ENCODE results near the gene HMX1. TPM values are rescaled to one million over a fixed set of nuclear protein-coding genes. Genes with fewer than 3 reads are reported as not detected.

The HMX1 gene
- polyA plus RNA-seq, 3 donors = not detected

DNA sequence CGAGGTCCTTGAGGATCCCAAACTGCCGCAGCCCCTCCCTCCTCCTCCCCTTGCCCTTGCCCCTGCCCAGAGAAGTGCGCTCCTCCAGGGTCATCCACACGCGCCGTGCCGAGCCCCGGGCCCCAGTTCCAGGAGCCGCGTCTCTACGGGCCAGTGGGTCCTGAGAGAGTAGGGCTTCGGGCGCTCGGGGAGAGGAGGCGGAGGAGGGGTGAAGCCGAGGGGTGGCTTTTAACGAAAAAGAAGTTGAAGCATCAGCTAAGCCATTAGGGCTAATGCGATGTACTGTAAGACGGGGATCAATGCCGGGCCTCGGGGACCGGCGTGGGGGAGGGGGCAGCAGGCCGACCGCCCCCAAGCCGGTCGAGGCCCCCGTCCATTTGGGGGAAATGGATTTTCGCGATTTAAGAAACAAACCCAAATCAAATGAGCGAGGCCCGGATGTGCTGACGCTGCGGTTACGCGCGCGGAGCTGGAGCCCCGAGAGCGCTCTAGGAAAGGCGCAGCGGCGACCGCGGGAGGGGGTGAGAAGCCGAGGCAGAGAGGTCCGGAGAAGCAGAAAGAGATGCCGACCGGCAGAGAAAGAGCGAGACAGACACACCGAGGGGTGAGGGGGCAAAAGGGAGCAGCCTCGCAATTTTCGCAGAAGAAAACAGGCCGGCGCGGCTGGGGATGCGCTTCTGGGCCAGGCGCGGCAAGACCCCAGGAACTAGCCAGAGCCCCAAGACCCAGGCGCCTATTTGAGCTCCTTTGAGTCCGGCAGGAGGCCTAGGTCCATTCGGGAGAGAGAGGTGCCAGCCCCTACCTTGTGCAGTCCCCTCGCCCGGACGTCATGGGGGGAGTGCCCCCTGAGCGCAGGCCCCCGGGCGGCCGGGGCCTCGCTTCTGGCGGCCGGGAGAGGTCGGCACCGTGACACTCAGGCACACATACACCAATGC is 13.6 kb downstream of the HMX1 start:
- no peak for DNase-seq (ENCODE audit: low read depth in 3 of 3, low spot score in 2 of 3)

DNA sequence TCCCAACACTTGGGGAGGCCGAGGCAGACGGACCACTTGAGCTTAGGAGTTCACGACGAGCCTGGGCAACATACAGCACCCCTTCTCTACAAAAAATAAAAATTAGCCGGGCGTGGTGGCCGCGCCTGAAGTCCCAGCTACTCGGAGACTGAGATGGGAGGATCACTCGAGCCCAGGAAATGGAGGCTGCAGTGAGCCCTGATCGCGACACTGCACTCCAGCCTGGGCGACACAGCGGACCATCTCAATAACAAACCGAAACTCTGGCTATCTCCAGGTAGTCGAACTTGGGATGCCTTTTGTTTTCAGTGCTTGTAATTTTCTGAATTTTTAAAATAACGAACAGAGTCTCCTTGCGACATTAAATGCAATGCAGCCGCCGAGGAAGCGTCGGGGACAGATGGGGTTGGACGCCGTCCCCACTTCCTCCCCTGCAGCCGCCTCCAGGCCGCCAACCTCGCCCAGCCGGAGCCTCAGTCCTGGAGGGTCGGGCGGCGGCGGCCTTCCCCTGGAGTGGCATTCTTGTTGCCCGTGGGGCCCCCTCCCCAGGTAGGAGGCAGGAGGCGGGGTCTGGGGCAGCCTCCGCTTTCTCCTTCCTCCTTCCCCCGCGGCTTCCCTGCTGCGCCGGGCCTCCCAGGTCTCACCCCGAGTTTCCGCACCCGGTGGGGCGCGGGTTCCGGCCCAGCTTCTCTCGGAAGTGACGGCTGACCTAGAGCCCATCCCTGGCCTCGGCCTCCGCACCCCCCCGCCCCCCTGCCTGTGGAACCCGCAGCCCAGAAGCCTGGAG is 14.6 kb downstream of the HMX1 start:
- DNase-seq (ENCODE audit: low read depth in 3 of 3, low spot score in 2 of 3) = no peak

DNA sequence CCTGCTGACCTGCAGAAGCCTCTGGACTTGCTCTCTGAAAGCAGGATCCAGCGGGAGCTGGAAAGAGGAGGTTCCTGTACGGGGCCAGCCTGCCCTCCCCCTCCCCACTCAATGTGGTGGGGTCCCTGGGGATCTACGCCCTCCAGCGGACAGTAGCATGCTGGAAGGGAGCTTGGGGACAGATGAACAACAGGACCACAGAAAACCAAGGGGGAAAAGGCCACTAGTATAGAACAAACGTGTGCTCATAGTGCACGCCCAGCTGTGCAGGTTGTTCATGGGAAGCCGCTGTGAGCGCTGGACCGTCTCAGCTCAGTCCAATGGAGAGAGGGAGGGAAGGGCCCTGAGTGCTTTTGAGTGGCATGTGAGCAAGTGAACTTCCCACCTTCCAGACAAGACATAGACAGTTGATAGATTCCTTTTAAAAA is 15.8 kb downstream of the HMX1 start:
- no peak for DNase-seq (ENCODE audit: low read depth in 3 of 3, low spot score in 2 of 3)

DNA sequence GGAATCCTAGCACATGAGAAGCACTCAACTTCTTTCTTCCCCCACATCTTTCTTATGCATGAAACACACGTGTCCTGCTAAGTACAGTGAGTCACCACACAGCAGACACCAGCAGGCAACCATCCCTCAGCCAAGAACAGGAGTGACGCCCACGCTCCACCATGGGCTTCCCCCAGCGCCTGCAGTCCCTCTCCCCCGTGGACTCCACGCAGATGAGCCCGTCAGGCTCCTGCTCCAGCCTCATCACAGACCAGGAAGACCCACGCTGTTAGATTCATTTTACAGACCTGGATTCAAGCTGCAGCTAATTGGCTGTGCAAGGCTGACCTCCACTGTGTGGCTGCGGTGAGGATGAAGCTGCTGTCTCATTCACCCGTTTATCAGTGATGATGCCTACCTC is 16.7 kb downstream of the HMX1 start:
- DNase-seq (ENCODE audit: low read depth in 3 of 3, low spot score in 2 of 3) = no peak

DNA sequence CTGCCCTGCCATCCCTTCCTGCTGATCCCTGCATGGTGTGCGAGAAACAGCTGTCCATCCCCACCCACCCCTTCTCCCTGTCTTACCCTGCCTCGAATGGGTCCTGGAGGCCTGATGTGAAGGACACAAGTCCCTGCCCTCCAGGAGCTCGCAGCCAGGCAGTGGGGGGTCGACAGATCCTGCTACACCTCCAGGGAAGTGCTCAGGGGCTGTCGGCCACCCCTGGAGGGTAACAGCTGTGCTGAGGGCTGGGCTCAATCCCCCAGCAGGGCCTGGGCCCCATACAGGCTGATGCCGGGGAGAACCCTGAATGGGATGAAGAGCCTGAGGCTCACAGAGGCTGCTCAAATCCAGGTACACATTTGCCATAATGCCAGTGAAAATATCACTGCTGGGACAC is 17.6 kb downstream of the HMX1 start:
- DNase-seq (ENCODE audit: low read depth in 3 of 3, low spot score in 2 of 3) = no peak

DNA sequence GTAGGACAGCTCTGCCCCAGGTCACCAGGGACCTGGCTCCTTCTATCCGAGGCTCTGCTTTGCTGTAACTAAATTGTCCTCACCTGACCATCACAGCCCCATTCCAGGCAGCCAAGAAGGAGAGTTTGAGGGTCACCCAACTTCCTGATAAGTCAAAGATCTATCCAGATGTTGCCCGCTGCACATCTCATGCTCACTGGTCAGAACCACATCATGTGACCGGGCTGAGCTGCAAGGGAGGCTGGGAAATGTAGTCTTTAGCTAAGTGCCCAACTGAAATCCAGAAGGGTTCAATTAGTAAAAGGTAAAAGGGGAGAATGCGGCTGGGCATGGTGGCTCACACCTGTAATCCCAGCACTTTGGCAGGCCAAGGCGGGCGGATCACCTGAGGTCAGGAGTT is 18.4 kb downstream of the HMX1 start:
- DNase-seq (ENCODE audit: low read depth in 3 of 3, low spot score in 2 of 3) = no peak

DNA sequence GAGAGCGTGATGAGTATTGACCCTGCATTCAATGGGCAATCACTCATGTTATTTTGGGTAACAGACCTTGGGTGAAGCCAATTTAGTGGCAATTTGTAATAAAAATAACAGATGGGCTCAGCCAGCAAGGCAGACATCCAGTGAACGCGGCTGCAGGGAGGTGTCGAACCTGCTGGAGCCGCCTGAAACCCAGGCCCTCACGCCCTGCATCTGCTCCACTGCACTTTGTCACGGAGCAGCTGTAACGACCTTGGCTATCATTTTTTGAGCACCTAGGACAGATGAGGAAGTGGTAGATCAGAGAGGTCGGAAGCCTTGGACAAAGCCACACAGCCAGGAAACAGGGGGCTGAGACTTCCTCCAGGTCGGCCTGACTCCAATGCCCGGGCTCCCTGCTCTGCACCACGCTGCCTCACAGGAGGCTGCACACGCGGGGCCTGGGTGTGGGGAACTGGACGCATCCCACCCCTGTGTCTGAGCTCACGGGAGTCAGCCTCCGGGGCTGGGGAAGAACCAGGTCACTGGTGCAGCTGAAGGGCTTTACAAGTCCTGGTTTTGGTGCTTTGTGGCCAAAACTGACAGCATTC is 19.4 kb downstream of the HMX1 start:
- DNase-seq (ENCODE audit: low read depth in 3 of 3, low spot score in 2 of 3) = no peak

DNA sequence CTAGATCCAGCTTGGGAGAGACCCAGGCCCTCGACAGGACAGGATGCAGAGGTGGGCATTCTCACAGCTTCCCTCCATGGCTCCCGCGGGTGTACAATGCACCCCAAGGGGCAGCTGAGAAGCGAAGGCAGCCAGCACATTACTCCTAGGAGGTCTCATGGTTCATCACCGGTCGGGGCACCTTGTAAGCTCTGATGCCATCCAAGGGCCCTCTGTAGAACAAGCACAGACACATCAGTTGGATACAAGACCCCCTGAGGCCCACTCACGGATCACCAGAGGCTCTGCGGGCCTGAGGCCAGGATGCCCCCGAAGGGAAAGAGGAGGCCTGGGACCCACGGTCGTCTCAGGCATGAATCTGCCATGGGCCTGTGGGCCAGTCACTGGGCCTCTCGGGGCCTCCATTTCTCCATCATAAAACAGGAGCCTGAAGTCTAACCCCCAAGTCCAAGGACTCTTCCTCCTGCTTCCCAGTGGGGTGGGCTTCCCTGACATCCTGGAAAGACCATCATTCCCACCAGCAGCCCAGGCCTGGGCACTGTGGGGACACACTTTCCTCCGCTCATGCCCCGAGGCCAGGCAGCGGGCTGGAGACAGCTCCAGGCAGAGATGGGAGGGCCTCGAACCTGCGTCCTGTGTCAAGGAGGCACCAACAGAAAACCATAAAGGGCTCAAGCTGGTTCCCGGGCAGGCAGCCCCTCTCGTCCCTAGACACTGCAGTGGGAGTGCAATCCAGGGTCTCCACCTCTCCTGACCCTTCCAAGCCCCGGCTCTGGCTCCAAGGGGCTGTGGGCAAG is 20.1 kb downstream of the HMX1 start:
- DNase-seq (ENCODE audit: low read depth in 3 of 3, low spot score in 2 of 3) = no peak

DNA sequence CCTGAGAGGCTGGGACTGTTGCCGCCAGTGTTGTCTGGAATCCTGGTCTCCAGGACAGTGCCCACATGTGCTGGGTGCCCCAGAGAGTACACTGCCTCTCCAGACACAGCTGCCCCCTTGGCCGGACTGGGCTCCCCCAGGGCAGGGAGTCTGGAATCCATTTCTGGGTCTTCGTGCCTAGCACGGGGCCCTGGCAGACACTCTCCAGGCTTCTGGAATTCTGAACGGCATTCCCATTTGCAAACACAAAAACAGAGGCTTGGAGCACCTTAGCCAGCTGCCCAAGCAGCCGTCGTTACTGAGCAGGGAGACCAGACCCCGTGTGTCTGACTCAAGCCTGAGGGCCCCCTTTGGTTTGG is 20.8 kb downstream of the HMX1 start:
- no peak for DNase-seq (ENCODE audit: low read depth in 3 of 3, low spot score in 2 of 3)

DNA sequence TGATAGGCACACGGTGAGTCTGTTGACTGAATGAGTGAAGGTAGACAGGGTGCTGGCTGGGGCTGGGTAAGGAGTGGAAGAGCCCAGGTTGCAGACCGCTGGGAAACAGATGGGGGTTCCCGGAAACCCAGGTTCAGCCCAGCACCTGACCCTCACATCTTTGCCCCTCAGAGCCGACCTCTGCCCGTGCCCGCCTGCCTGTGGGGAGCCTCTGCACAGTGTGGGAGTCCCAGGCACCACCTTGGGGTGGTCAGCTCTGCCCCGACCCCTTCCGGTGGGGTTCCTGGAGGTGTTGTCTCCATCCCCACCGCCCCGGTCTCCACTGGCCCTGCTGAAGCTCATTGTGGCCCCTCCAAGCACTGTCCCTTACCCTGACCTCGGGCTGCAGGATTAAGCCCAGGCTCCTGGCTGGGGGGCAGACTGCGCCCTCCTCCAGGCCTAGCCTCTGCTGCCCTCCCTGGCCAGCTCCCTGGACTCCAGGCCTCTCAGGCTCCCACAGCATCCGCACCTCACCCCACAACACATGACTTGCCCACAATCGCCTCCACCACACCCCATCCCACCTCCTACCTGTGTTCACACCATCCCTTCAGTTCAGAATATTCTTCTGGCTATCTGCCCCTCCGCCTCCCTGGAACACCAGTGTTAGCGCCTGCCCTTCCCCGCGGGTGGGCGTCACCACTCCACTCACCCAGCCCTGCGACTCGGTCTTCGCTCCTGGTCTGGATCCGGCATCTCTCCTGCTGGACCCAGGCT is 21.4 kb downstream of the HMX1 start:
- DNase-seq (ENCODE audit: low read depth in 3 of 3, low spot score in 2 of 3) = no peak

DNA sequence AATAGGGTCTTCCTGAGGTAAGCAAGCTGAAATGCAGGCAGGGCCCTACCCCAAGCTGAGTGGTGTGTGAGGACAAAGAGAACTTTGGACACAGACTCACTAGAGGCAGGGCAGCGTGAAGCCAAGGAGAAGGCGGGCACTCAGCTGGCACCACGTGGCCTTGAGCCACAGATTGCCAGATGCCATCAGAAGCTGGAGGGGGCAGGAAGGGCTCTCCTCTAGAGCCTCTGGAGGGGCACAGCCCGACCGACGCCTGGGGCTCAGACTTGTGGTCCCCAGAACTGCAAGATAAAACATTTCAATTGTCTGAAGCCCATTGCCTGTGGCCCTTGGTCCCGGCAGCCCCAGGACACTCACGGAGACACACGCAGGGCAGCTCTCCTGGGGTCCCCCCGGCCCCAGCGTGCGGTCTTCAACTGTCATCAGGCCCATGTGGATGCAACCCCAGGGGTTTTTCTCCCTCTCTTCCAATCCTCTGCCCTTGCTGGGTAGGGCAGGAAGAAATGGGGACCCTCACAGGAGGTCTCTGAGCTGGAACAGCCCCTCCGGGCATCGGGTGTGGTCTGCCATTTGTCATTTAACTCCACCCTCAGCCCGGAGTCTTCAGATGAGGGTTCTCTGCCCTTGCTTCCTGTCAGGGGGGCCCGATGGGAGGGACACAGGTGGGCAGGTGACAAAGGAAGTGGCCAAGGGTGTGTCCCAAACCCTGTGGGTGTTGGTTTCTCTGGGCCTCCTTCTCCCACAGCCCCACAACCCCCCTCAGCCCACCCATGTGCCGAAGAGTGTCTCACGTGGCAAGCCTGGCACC is 22.2 kb downstream of the HMX1 start:
- no peak for DNase-seq (ENCODE audit: low read depth in 3 of 3, low spot score in 2 of 3)

DNA sequence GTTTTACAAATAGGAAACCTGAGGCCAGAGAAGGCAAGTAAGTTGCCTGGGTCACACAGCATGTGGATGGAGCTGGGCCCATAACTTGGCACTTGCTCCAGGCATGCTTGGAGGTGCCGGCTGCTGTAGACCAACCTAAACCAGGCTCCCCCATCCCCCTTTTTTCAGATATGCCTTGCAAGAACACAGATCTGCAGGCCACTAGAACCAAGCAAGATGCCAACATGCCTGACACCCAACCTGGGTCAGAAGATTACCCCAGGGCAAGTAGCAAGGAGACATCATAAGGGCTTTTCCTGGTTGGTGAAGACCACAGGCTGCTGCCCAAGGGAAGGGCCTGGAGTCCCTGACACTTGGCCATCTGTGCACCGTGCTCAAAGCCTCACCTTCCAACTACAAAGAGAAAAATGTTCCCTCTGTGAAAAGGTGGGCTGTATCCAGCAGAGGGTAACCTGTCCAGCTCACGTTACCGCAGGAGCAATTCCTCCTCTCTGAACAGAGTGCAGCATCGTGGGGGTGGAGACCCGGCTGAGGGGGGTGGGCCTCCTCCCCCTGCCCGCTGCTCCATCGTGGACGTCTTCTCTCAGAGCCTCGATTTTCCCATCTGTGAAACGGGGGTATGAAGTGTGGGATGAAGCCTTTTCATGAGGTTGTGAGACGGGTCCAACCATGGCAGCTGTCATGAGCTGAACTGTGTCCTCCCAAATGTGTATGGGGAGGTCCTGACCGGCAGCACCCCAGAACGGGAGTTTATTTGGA is 23.0 kb downstream of the HMX1 start:
- no peak for DNase-seq (ENCODE audit: low read depth in 3 of 3, low spot score in 2 of 3)

DNA sequence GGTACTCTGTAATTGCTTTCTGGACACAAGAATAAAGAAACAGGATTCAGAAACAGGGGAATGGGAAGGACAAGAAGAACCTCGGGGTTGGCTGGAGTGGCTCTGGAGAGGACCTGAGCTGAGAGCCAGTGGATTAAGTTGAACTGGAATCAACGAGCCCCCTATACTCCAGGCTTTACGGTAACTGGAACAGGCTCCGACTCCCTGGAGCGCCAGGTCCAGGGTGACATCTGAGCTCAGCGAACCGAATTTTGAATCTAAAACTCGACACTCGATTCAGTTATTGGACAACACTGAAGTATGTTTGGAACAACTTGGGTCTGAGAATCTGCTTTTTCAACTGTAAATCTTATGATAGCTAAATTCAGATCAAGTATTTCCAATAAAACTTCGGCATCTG is 23.9 kb downstream of the HMX1 start:
- no peak for DNase-seq (ENCODE audit: low read depth in 3 of 3, low spot score in 2 of 3)

DNA sequence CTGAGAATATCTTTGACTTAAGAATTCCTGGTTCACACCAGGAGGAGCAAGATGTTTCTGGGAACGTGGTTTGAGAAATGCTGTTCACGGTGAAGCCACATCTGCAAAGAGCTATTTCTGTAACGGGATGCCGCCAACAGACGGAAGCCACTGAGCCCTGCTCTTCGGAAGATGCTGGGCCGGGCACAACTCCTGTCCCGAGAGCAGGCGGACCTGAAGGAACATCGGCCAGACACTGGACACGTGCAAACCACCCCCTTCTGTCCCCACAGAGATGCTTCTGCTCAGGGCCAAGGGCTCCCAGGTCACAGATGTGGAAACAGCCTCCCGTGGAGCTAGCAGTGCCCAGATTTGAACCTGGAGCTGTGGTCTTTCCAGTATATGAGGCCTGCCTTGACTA is 24.3 kb downstream of the HMX1 start:
- DNase-seq (ENCODE audit: low read depth in 3 of 3, low spot score in 2 of 3) = no peak

DNA sequence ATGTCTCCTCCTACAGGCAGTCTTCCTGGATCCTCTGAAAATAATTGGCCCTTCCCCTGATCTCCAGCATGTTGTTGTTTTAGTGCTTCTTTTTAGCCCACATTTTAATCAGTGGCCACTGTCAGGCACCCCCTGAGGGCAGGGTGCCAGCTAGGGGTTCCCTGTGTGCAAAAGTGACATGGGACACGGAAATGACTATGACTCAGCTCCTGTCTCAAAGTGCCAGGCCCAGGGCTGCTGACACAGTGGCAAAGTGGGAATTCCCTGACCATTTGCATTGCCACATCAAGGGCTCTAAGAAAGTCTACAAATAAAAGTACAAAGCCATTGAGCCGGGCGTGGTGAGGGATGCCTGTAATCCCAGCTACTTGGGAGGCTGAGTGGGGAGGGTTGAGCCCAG is 24.8 kb downstream of the HMX1 start:
- no peak for DNase-seq (ENCODE audit: low read depth in 3 of 3, low spot score in 2 of 3)

DNA sequence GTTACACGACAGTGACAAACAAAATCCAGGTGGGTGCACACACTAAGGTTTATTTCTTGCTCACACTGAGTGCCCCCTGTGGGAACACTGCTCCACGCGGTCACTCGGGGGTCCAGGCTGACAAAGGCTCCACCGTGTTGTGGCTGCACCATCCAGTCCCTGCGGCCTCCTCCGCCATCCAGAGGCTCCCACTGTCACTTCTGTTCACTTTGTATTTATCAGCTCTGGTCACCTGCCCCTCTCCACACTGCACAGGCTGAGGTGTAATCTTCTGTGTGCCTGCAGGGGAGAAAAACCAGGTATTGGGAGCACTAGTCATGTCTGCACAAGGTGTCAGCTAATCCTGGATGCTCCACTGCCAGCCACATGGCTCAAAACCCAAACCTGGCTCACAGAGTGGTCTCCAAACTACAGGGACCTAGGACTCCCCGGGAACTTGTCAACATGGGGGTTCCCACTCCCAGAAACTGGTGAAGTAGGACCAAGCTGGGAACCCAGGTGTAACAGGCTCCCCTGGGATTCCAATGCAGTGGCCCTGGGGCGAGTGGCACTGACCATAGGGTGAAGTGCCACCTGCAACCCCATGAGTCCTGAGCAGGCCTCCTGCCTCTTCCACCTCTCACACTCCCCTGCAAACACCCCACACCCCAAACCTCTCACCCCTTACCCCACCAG is 25.5 kb downstream of the HMX1 start:
- DNase-seq (ENCODE audit: low read depth in 3 of 3, low spot score in 2 of 3) = no peak

DNA sequence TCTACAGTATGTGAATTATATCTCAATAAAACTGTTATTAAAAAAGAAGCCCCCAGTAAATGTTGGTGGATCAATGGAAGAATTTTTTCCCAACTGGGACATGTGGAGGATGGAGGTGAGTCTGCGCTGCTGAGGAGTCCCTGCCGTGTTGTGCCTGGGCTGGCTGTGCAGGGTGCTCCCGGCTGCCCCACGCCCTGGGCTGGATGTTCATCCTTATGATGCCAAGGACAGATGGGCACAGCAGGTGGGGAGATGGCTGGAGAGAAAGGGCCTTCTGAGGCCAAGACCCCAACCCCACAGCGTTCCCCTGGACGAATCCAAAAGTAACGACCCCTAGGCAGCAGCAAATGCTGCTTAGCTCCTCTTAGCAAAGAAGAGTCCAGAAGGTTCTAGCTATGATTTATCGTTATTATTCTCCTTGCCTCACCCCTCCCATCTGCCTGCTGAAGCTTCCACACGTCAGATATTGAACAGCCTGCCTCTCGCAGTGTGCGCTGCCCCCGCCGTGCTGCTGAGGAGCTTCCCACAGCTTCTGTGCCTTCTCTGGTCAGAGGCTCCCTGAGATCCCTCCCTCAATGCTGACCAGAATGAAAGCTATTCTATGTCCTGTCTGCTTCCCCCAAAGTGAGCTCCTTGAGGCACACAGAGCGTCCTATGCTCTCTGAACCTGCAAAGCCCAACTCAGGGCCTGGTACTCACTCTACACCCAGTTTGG is 26.5 kb downstream of the HMX1 start:
- no peak for DNase-seq (ENCODE audit: low read depth in 3 of 3, low spot score in 2 of 3)

Measured in right renal cortex interstitium (tissue), 3 donors.